NCI-H82 (cell line): Measurements from ENCODE around the gene DOK1.
A peak's percentile ranks its signal among the peaks of the same experiment; 100 is the strongest.

Source experiments
- DNase-seq: peaks from one replicate; lab custom pipeline; 2025; lab: John Stamatoyannopoulos, UW

DOK1 gene

DNA sequence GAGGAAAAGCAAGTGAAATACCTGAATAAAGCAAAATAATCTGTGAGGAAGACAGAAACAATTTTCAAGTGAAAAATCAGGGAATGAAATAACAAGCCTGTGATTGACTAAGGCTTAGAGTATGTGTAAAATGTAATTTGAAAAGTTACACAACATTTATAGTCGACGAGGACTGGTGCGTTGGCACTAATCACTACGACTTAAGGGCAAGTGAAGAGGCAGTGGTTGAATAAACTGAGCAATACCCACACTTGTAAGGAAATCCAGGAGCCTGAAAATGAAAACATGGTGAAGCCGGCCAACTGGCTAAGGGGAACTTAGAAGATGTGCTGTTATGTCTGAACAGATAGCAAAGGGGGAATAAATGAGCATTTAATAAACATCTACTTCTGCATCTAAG is 13.4 kb downstream of the DOK1 start:
- no peak for DNase-seq

DNA sequence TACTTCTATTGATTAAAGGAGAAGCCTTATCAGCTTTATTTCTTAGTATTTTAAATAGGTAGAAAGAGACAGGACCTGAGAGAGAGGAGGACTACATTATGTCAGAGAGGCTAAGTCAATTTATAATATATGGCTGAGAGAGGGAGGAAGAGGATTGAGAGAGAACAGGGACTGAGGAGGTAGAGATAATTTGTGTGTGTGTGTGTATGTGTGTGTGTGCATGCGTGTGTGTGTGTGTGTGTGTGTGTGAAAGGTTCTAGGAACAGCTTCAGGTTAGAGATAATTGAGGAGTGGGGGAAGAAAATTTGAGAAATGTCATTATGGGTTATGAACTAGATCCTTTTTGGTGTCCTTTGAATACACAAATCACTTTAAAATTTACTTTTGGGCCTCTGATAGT is 15.2 kb downstream of the DOK1 start:
- DNase-seq, result no peak

DNA sequence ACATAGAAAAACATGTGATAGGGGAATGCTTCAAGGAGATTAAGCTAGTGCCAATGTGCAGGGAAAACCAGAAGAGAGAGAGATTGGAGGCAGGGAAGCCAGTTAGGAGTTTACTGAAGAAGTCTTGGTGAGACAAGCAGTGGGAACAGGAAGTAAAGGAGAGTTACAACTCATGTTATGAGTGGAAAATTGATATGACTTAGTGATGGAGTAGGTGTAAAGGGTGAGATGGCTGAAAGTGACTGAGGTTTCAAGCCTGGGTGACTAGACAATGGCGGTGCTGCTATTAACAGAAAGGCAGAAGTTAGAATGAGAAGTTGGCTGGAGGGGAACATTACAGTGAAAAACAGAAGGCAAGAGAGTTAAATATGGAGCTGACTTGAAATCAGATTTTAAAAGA is 16.5 kb downstream of the DOK1 start:
- no peak for DNase-seq

DNA sequence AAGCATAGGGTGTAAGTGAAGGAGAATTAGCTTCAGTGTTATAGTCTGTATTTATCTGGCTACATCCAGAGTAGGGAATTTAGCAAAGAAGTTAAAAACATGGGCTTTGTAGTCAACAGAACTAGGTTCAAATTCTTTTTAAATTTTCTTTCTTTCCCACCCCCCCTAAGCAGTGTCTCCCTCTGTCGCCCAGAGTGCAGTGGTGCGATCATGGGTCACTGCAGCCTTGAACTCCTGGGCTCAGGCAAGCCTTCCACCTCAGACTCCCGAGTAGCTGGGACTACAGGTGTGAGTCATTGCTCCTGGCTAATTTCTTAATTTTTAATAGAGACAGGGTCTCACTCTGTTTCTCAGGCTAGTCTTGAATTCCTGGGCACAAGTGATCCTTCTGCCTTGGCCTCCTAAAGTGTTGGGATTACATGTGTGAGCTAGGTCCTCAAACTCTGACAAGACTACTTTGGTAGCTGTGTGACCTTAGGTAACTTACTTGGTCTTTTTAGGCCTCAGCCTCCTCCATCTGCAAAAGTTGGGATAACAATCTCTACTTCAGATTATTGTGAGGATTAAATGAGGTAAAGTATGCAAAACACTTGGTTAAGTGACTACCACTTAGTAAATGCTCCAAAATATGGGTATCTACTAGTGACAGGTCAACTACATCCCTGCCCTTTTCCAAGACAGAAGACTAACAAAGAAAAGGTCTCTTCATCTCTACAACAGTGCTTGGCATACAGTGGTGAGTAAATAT is 17.8 kb downstream of the DOK1 start:
- no peak for DNase-seq

DNA sequence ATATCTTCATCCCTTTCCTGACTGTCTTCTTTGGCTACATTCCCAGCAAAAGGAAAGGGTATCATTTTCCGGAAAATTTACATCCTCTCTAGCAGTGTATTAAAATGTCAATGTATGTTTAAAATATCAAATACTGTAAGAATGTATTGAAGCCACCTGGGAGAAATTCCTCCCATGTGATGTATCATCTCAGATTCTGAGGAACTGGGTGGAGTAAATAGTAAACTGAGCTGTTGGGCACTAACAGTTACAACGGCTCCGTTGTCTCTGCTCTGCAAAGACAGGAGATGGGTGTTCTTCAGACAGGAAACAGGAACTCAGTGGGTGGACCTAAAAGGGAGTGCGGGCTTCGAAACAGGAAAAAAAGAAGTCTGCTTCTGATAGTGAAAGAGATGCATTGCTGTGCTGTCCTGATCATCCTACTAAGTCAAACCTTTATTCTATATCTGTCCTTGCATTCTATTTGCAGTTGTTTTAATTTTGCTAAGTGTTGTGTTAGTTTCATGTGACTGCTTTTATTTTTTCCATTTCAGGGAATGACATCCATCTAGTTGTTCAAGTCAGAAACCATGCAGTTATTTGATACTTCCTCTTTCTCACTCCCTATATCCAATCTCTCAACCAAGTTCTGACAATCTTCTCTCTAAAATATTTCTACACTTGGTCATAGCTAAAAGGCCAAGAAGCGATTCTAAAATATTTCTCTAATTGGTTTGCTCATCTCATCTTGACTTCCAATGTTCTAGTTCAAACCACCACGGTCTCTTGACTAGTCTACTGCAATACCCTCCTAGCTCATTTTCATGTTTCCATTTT is 19.4 kb downstream of the DOK1 start:
- no peak for DNase-seq

DNA sequence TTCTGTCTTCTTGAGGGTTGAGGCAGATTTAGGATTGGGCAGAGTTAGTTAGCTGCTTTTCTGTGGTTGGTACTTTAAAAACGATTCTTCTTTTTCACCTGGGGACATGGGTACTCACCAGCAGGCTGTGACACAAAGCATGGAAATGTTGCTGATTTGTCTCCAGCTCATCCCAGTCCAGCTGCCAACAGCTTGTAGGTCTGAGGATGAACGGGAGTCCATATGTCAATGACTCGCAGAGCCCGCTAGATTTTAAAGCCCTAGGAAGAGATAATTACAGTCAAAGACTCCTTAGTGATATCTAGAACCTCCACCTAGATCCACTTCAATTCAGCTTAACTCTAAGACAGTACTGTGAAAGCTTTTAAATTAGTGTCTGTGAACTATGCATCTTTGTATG is 20.8 kb downstream of the DOK1 start:
- DNase-seq, result peak; percentile 83

DNA sequence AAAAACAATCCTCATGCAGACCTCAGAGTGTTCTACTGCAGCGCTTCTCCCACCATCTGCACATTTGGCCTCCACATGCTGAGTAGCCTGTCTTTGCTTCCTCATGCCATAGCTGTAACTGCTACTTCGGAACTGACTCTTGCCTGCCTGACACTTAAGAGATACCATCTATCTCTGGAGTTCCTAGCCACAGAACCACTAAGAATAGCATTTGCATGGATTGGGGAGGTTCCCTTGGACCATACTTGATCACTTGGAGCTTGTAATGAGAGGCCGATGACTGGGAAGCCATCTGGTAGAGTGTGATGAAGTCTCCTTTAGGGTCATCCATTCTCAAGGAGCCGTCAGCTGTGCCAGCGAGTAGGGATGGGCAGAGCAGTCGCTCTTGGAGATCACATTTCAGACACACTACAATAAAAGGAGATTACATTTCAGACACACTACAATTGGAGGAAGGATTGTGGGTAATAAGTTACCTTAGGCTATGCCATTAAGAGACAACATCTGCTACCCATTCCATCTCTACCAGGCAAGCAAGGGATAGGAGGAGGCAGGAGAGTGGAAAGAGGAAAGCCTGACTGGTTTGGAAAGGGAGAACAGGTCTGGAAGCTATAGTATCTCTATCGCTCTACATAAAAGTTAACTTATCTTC is 21.8 kb downstream of the DOK1 start:
- DNase-seq, result peak; percentile 69

DNA sequence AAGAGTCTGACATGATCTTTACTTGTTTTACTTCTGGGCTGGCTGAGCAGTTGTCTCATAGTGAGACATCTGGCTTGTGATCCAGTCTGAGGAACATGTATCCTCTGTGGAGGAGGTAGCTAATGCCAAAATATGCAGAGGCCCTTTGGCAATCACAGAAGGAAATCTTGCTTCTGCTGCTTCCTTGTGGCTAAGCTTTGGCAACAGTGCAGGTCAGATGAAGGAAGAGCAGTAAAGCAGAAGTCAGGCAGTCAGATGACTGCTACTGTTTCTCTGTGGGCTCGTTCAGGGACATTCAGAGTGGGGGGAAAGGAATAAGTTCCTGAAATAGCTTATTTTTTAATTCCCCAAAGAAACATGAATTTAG is 22.3 kb downstream of the DOK1 start:
- no peak for DNase-seq

DNA sequence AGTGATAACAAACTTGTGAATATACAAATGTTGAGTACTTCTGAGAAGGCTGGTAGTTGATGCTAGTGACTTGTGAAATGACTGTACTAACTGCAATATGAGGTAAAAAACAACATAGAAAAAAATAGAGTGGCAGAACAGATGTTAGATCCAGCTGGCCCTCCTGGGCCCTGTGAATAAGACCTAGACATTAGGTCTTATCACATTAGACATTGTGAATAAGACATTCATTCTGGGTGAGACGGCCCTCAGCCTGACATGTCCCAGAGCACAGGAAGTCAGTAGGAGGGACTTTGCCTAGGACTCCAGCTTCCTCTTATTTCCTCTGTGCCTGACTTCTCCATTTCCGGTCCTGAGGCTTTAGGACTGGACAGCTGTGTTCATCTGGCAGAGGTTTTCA is 22.9 kb downstream of the DOK1 start:
- DNase-seq, result peak; percentile 70

DNA sequence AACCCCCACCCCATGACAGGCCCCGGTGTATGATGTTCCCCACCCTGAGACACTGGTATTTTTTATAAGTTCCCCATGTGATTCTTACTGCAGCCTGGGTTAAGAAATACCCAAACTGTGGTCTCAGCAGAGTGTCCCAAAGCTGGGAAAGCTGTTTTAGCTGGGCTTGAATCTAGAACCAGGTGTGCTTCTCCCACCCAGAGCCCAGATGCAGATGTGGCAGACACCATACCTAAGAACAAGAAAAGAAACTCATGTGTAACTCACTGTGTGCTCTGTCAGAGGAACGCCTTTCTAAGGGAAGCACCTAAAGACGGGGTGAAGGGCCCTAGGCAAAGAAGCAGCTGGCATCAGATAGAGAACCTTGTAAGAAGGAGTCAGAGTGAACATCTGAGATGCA is 23.9 kb downstream of the DOK1 start:
- no peak for DNase-seq

DNA sequence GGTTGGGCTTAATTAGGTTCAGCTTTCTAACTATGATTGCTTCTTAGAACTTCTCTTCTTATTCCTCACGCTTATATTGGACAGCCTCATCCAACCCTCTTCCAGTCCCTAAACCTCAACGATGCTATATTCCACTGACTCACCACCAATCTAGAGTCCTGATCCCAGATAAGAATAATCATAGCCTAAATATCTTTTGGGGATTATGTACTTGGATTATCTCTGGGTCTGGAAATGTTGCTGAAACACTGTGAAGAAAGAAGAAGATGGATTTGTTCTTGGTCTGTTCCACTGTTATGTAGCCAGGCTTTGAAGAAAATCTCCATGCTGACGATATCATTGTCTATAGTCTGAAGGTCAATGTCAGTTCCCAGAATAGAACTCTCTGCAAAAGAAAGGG is 26.9 kb downstream of the DOK1 start:
- no peak for DNase-seq

DNA sequence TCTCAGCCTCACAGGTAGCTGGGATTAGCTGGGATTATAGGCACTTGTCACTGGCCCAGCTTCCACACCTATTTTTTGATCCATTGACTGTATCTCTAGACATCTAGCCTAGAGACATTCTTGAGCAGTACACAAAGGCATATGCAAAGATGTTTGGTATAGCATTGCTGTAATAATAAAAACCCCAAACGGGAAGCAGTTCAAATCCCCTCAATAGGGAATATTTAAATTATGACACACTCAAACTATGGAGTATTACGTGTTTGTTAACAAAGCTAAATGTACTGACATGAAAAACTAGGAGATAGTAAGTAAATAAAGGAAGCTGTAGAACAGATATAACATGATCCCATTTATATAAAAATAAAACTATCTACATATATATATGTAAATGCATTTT is 27.7 kb downstream of the DOK1 start:
- no peak for DNase-seq

DNA sequence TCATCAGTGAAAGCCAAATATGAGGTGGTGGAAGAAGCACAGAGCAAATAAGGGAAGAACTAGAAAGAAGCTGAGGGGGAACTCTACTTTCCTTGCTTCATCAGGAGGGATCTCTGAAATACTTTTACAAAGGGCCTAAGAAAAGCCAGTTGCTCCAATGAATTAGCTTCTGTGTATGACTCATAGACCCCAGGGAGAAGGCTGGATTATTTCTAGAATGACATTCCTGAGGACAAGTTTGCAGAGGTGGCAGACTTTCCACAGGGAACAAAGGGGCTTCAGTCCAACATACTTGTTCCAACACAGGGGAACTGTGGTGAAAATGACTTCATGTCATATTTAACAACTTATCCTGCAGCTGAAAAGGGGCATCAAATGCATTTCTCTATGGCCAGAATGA is 29.0 kb downstream of the DOK1 start:
- peak; percentile 11 for DNase-seq

DNA sequence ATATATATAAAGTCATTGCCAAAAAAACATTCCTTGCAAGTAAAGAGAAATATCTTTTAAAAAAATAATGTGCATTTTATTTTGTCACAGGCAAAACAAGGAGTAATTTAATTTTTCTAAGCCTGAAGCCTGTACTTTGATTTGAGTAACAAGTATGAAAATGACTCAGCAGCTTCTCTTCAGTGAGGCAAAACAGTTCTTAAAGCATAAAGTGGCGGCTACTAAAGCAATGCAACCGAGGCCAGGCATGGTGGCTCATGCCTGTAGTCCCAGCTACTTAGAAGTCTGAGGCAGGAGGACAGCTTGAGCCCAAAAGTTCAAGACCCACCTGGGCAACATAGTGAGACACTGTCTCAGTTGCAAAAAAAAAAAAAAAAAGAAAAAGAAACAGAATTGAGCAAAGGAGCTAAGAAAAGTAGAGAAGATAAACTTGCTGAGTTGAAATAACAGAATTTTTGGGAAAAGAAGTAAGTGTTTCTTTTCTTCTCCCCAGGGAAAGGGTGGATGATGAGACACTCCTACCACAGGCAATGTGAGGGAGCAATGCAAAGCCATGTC is 29.6 kb downstream of the DOK1 start:
- no peak for DNase-seq

DNA sequence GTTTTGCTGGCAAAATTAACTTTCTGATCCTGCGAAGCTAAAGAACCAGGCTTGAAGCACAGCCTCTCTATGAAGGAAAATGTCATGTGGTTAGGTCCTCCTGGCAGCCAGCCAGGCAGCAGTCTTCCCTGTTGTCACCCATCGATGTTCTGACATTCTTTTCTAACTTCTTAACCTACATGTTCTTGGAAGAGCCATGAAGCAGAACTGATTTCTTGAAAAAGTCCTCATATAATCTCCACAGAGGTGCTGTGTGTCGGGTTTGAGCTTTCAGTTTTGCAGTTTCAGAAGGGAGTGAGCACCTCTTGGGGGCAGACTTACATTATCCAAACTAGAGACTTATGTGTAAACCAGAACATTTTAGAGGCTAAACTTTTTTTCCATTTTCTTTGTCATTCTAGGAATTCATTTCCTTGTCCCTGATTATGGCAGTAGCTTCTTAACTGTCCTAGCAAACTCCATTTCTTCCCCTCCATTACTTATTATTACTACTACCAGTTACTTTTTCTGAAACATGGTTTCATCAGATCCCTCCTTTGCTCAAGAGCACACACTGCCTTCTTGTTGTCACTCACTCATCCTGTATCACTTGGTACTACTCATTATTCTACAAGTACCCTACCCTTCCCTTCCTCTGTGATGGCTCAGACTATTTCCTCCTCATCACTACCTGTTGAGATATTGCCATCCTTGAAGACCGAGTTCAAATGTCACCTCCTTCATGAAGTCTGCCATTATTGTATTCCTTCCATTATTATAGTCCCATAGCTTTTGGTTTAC is 31.1 kb downstream of the DOK1 start:
- no peak for DNase-seq

DNA sequence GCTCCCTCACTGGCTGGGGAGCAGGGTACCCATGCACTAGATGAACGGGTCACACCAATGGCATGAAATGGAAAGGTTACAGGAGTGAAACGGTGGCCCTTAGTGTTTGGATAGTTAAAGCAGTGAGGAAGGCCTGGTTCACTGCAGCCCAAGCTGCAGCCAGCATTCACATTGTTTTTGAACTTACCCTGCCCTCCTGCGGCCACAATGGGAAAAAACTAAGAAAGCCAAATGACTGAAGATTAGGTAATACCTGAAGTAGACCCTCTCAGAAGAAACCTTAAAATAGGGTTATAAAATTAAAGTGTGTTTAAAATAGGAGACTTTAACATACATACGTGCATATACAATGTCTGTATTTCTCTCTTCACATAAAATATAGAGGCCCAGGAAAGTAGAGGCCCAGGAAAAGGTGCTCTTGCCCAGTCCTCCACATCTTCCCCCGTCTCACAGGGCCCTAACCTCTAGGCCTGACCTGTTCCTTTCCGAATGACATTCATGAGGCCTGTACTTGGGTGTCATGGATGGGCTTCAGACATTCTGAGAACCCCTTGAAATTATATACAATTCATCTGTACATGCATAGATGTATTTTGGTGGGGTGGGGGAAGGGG is 33.3 kb downstream of the DOK1 start:
- peak; percentile 83 for DNase-seq

DNA sequence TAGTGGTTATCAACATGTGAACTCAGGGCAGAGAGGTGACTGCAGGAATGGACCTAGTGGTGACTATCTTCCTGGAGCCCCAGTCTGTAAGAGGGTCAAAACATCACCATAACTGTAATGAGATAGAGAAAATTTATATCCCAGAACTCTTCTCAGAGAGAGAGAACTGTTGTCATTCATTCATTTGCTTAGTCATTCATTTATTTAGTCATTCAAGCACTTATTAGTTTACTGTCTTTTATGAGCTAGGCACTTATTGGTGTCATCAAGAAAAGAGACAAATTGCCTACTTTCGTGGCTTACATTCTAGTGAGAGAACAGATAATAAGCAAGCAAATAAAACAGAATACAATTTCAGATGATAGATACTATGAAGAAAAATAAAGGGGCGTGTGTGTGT is 34.1 kb downstream of the DOK1 start:
- no peak for DNase-seq

DNA sequence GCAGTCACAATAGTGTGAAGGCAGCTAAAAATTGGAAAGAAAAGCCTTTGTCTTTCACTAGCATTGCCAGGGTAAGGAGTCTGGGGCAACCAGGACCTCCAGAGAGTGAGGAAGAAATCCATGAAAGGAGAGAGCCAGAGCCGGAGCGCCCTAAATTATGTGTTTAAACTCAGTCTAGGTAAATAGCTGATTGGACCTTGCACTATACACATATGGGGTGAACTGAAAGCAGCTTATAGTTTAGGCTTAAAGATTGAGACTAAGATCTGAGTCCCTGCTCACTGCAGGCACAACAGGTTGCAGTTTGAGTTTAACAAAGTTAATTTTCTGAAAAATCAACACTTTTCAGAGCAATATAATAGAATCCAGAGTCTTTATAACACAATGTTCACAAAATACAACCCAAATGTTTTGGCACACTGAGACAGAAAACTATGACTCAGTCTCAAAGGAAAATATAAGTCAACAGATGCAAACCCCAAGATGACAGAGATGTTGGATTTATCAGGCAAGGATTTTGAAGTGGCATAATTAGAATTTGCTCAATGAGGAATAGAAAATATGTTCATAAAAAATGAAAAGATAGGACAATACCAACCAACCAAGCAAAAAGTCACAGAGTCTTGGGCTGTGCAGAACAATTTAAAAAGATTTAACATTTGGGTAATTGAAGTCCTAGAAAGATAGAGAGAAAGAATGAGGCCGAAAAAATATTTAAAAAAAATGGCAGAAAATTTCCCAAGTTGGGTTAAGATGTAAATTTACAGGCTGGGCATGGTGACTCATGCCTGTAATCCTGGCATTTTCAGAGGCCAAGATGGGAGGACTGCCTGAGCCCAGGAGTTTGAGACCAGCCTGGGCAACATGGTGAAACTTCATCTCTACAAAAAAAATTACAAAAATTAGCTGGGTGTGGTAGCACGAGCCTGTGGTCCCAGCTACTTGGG is 39.6 kb downstream of the DOK1 start:
- peak; percentile 45 for DNase-seq

DNA sequence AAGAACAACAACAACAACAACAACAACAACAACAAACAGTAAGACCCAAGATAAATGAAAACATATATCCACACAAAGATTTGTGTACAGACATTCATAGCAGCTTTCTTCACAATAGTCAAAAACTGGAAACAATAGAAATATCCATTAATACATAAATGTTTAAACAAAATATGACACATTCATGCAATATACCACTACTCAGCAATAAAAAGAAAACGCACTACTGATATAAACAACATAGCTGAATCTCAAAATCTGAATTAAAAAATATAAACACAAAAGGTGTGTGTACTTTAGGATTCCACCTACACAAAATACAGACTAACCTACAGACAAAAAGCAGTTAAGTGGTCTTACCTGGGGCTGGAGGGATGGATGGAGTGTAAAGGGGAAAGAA is 42.1 kb downstream of the DOK1 start:
- no peak for DNase-seq

DNA sequence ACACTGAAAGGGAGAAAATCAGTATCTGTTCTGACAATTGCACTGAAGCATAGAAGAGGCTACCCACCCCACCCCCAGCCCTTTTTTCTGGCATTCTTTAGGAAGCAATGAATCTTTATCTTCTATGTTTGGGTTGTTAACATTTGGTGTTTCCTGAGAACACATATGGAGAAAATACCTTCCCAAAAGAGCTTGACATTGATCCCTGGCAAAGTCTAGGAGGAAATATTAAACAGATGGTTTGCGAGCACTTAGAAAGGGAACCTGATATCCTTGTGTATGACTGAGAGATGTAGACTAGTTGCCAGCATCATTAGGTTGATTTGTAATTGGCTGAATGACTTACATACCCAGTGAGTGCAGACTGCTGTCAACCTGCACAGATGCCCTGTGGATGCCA is 42.9 kb downstream of the DOK1 start:
- peak; percentile 88 for DNase-seq

DNA sequence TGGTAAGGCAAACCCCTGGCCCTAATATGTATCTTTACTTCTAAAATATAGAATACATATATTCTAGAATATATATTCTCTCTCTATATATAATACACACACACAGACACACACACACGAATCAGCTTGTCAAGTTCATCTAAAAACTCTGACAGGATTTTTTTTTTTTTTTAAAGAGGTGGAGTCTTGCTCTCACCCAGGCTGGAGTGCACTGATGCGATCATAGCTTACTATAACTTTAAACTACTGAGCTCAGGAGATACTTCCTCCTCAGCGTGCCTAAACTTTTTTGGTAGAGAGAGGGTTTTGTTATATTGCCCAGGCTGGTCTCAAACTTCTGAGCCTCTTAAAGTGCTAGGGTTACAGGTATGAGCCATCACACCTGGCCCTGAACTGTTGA is 45.2 kb downstream of the DOK1 start:
- DNase-seq, result no peak
